ENCODE results near the gene CPNE7. TPM values are rescaled to one million over a fixed set of nuclear protein-coding genes. Genes with fewer than 3 reads are reported as not detected.

The CPNE7 gene
- total RNA-seq, 3 donors from 2014 or later (not counting 1 experiment from before 2014, with no cell fraction given): 1.1 to 1.8 (median 1.2) TPM

DNA sequence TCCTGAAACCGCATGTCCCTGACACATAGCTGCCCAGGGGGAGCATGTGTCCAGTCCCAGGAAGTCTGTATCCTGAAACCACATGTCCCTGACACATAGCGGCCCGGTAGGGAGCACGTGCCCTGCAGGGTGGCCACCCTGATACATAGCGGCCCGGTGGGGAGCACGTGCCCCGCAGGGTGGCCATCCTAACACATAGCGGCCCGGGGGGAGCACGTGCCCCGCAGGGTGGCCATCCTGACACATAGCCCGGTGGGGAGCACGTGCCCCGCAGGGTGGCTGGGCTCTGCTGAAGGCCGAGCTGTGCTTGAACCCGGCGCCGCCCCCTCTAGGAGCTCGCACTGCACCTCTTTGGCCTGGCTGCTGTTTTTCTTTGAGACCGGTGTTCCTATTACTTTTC, 33.8 kb upstream of the CPNE7 start:
- H3K9me3 Mint-ChIP-seq: no peaks in the 10 kb centered on the region
- no peaks in the 10 kb centered on the region for H3K4me1 Mint-ChIP-seq
- Histone ChIP-seq H3K4me3 (ENCODE audit: low read length) (no peak overlapping the region), H3K27me3 (ENCODE audit: control insufficient read depth, insufficient read depth, low read length) (no peaks in the 10 kb centered on the region), H3K27ac (ENCODE audit: low read length) (no peak overlapping the region), H3K4me1 (ENCODE audit: control insufficient read depth, insufficient read depth, low read length) (no peaks in the 10 kb centered on the region), H3K9me3 (ENCODE audit: control insufficient read depth, insufficient read depth, low read length) (no peaks in the 10 kb centered on the region), H3K36me3 (ENCODE audit: control insufficient read depth, insufficient read depth, low read length) (peaks cover 37% of the 10 kb centered on the region)
- H3K27me3 Mint-ChIP-seq (ENCODE audit: low read depth in 2 of 2): no peaks in the 10 kb centered on the region
- H3K36me3 Mint-ChIP-seq: no peaks in the 10 kb centered on the region
- ATAC-seq: no peak
- no peak for DNase-seq
- H3K4me3 Mint-ChIP-seq: no peak overlapping the region
- WGBS (ENCODE audit: insufficient coverage): 97% methylated on average over 21 of the region's 21 CpGs
- H3K27ac Mint-ChIP-seq: no peak overlapping the region
- intact Hi-C loops (cut with micrococcal nuclease): no loop called here
- TF ChIP-seq, protein P1, sequence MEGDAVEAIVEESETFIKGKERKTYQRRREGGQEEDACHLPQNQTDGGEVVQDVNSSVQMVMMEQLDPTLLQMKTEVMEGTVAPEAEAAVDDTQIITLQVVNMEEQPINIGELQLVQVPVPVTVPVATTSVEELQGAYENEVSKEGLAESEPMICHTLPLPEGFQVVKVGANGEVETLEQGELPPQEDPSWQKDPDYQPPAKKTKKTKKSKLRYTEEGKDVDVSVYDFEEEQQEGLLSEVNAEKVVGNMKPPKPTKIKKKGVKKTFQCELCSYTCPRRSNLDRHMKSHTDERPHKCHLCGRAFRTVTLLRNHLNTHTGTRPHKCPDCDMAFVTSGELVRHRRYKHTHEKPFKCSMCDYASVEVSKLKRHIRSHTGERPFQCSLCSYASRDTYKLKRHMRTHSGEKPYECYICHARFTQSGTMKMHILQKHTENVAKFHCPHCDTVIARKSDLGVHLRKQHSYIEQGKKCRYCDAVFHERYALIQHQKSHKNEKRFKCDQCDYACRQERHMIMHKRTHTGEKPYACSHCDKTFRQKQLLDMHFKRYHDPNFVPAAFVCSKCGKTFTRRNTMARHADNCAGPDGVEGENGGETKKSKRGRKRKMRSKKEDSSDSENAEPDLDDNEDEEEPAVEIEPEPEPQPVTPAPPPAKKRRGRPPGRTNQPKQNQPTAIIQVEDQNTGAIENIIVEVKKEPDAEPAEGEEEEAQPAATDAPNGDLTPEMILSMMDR (IDR thresholded peaks at IDR 0.05): no peak

DNA sequence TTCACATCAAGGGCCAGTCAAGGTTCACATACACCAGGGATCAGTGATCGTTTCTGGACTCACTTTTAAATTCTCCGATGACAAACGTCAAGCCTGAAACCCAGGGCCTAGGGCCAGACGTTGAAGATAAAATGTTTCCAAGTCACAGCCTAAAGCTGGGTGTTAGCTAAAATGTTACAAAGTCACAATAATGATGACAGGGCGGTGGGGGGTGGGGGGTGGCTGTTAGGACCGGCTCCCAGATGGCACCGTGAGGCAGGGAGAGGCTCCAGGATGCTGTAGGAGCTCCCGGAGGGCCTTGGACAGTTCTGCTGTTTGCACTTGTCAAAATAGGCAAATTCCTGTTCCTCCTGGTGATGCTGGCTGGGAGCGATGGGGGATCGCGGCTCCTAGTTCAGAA, 31.4 kb upstream of the CPNE7 start:
- no peaks in the 10 kb centered on the region for H3K27me3 ChIP-seq (ENCODE audit: control insufficient read depth, insufficient read depth, low read length)
- H3K4me1 Mint-ChIP-seq: no peaks in the 10 kb centered on the region
- no peak overlapping the region for H3K4me3 Mint-ChIP-seq
- H3K27ac ChIP-seq (ENCODE audit: low read length): no peak overlapping the region
- H3K4me3 ChIP-seq (ENCODE audit: low read length): no peak overlapping the region
- no peaks in the 10 kb centered on the region for H3K36me3 Mint-ChIP-seq
- no peaks in the 10 kb centered on the region for H3K9me3 Mint-ChIP-seq
- no peaks in the 10 kb centered on the region for H3K4me1 ChIP-seq (ENCODE audit: control insufficient read depth, insufficient read depth, low read length)
- H3K27ac Mint-ChIP-seq: no peak overlapping the region
- intact Hi-C loops (cut with micrococcal nuclease): no loop called here
- H3K9me3 ChIP-seq (ENCODE audit: control insufficient read depth, insufficient read depth, low read length): no peaks in the 10 kb centered on the region
- no peaks in the 10 kb centered on the region for H3K27me3 Mint-ChIP-seq (ENCODE audit: low read depth in 2 of 2)
- 97% methylated on average over 11 of the region's 11 CpGs for WGBS (ENCODE audit: insufficient coverage)
- ATAC-seq: no peak
- H3K36me3 ChIP-seq (ENCODE audit: control insufficient read depth, insufficient read depth, low read length): peaks cover 36% of the 10 kb centered on the region
- DNase-seq: no peak
- TF ChIP-seq, protein P1 (IDR thresholded peaks at IDR 0.05): no peak

DNA sequence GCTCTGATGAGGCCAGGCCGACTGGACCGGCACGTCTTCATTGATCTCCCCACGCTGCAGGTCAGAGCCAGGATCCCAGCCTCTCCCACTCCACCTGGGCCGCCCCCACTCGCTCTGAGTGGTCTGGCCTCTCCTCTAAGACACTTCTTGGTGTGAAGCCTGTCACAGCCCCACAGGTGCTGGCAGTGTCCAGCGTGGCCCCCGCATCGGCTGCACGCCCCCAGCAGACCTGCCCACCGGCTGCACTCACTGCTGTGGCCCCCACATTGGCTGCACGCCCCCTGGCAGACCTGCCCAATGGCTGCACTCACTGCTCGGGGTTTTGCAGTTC, 30.9 kb upstream of the CPNE7 start:
- WGBS (ENCODE audit: insufficient coverage): 97% methylated on average over 13 of the region's 13 CpGs
- Histone ChIP-seq H3K4me3 (ENCODE audit: low read length) (no peak overlapping the region), H3K36me3 (ENCODE audit: control insufficient read depth, insufficient read depth, low read length) (peaks cover 36% of the 10 kb centered on the region), H3K9me3 (ENCODE audit: control insufficient read depth, insufficient read depth, low read length) (no peaks in the 10 kb centered on the region), H3K27me3 (ENCODE audit: control insufficient read depth, insufficient read depth, low read length) (no peaks in the 10 kb centered on the region), H3K4me1 (ENCODE audit: control insufficient read depth, insufficient read depth, low read length) (no peaks in the 10 kb centered on the region), H3K27ac (ENCODE audit: low read length) (no peak overlapping the region)
- DNase-seq (no peak), ATAC-seq (no peak)
- Mint-ChIP-seq H3K27me3 (ENCODE audit: low read depth in 2 of 2) (no peaks in the 10 kb centered on the region), H3K4me3 (no peak overlapping the region), H3K4me1 (no peaks in the 10 kb centered on the region), H3K9me3 (no peaks in the 10 kb centered on the region), H3K36me3 (no peaks in the 10 kb centered on the region), H3K27ac (no peak overlapping the region)
- TF ChIP-seq, protein P1 (IDR thresholded peaks at IDR 0.05): no peak
- intact Hi-C loops (cut with micrococcal nuclease): no loop called here

DNA sequence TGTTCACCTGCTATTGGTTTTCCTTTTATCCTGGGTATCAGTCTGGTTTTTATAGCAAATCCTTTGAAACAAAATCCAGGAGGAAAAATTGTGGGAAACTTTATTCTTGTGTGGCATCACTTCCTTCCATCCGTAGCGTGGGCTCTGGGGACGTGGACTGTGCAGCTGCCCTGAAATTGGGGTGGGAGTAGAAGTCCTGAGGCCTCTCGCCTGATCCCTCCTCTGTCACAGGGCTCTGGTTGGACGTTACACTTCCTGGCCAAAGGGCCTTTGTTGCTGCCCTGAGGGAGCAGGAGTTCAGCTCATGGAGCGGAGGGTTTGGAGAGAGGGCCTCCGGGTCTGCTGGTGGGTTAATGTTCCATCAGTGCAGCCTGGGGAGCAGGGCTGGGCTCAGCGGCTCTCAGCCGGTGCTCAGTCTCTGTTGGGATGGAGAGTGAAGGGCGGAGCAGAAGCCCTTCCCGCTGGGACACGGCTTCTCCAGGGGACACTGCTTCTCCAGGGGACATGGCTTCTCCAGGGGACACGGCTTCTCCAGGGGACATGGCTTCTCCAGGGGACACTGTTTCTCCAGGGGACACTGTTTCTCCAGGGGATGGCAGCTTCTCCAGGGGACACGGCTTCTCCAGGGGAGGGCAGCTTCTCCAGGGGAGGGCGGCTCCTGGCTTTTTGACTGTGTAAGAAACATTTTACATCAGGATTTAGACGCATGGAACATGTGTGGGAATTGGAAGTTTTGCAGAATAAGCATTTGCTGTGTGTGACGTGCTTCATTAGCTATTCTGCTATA, 30.3 kb upstream of the CPNE7 start:
- 98% methylated on average over 17 of the region's 17 CpGs for WGBS (ENCODE audit: insufficient coverage)
- Histone ChIP-seq H3K9me3 (ENCODE audit: control insufficient read depth, insufficient read depth, low read length) (no peaks in the 10 kb centered on the region), H3K4me1 (ENCODE audit: control insufficient read depth, insufficient read depth, low read length) (no peaks in the 10 kb centered on the region), H3K4me3 (ENCODE audit: low read length) (no peak overlapping the region), H3K27ac (ENCODE audit: low read length) (no peak overlapping the region), H3K27me3 (ENCODE audit: control insufficient read depth, insufficient read depth, low read length) (no peaks in the 10 kb centered on the region), H3K36me3 (ENCODE audit: control insufficient read depth, insufficient read depth, low read length) (peaks cover 36% of the 10 kb centered on the region)
- intact Hi-C loops (cut with micrococcal nuclease): no loop called here
- Mint-ChIP-seq H3K9me3 (no peaks in the 10 kb centered on the region), H3K4me1 (no peaks in the 10 kb centered on the region), H3K27me3 (ENCODE audit: low read depth in 2 of 2) (no peaks in the 10 kb centered on the region), H3K27ac (no peak overlapping the region), H3K4me3 (no peak overlapping the region), H3K36me3 (no peaks in the 10 kb centered on the region)
- DNase-seq (no peak), ATAC-seq (no peak)
- TF ChIP-seq, protein P1 (IDR thresholded peaks at IDR 0.05): no peak

Measured in natural killer cell (primary cell).